Hepatocyte (in vitro differentiated cells): Measurements from ENCODE around the gene CCDC150. TPM values are rescaled to one million over a fixed set of nuclear protein-coding genes. Genes with fewer than 3 reads are reported as not detected.

Experiments used
- DNase-seq: peaks from one replicate; pipeline ENCODE4 v3.0.0-alpha.2; 2016; ENCODE audit warnings: low spot score
- H2AFZ ChIP-seq: fragments of 200-600 bp; sonication (generic); 2 replicates; pipeline ENCODE4 v1.6.0; 2016; ENCODE audit warnings: antibody characterized with exemption, mild to moderate bottlenecking
- H3K27ac ChIP-seq: fragments of 200-600 bp; sonication (generic); 2 replicates; pipeline ENCODE4 v1.5.1; 2016; ENCODE audit warnings: mild to moderate bottlenecking
- H3K27me3 ChIP-seq: fragments of 200-600 bp; sonication (generic); 2 replicates; pipeline ENCODE4 v1.6.1; 2016
- H3K36me3 ChIP-seq: fragments of 200-600 bp; sonication (generic); replicated peaks from 2 replicates; pipeline ENCODE4 v1.5.1; 2016; ENCODE audit warnings: low read depth; ENCODE audit not compliant: insufficient read depth
- H3K4me1 ChIP-seq: fragments of 200-600 bp; sonication (generic); 2 replicates; pipeline ENCODE4 v1.5.1; 2016; ENCODE audit warnings: mild to moderate bottlenecking, moderate library complexity; ENCODE audit not compliant: insufficient read depth
- H3K4me2 ChIP-seq: fragments of 200-600 bp; sonication (generic); 2 replicates; pipeline ENCODE4 v1.6.0; 2016
- H3K4me3 ChIP-seq: fragments of 200-600 bp; sonication (generic); 2 replicates; pipeline ENCODE4 v1.5.1; 2016; ENCODE audit warnings: mild to moderate bottlenecking
- H3K79me2 ChIP-seq: fragments of 200-600 bp; sonication (generic); 2 replicates; pipeline ENCODE4 v1.6.0; 2017; ENCODE audit warnings: mild to moderate bottlenecking
- H3K9me2 ChIP-seq: fragments of 200-600 bp; sonication (generic); replicated peaks from 2 replicates; pipeline ENCODE4 v1.6.0; 2017; ENCODE audit warnings: mild to moderate bottlenecking; ENCODE audit not compliant: insufficient read depth
- H3K9me3 ChIP-seq: fragments of 200-600 bp; sonication (generic); 2 replicates; pipeline ENCODE4 v1.5.1; 2016; ENCODE audit warnings: low read depth, mild to moderate bottlenecking
- H4K20me1 ChIP-seq: fragments of 200-600 bp; sonication (generic); 2 replicates; pipeline ENCODE4 v1.6.0; 2016; ENCODE audit warnings: mild to moderate bottlenecking; ENCODE audit not compliant: insufficient read depth, poor library complexity, severe bottlenecking
- EZH2 ChIP-seq: fragments of 200-600 bp; sonication (generic); IDR thresholded peaks from 2 replicates; pipeline ENCODE4 v1.6.1; 2016; ENCODE audit warnings: antibody characterized with exemption, mild to moderate bottlenecking, borderline replicate concordance
- EZH2phosphoT487 ChIP-seq: fragments of 200-600 bp; sonication (generic); IDR thresholded peaks from one replicate; pipeline ENCODE4 v1.6.1; 2018; ENCODE audit warnings: antibody characterized with exemption, mild to moderate bottlenecking, low read depth, moderate library complexity; ENCODE audit not compliant: unreplicated experiment, severe bottlenecking
- WGBS: methylation state at CpG from one replicate; pipeline ENCODE4 v1.1.6; 2016; ENCODE audit warnings: low lambda C conversion rate; ENCODE audit errors: missing lambda C conversion rate; 5-methylcytosine and 5-hydroxymethylcytosine counted together
- polyA plus RNA-seq: library from polyadenylated mRNA; unstranded; fragments of >200 nt; fragmentation: Nextera tagmentation; extraction: Ambion mirVana; gene quantifications from 2 replicates; pipeline ENCODE4 v1.2.1, GENCODE V29; 2016
- small RNA-seq: library from RNA; depleted of rRNA; stranded (forward); fragments of <200 nt; gene quantifications from one replicate; pipeline ENCODE3, GENCODE V24; 2014
- total RNA-seq: library from RNA; depleted of rRNA; stranded (reverse); fragments of >200 nt; gene quantifications from 2 replicates; pipeline ENCODE4 v1.2.3, GENCODE V29; 2014
- TF ChIP-seq, protein P1 (sequence below): fragments of 200-600 bp; sonication (generic); IDR thresholded peaks from 2 replicates; pipeline ENCODE4 v1.5.1; 2016; ENCODE audit warnings: antibody characterized with exemption, mild to moderate bottlenecking; ENCODE audit not compliant: poor library complexity

CCDC150 gene
- total and polyA plus RNA-seq, 2 experiments from 2014 or later, result 6.2 to 6.6 TPM

DNA sequence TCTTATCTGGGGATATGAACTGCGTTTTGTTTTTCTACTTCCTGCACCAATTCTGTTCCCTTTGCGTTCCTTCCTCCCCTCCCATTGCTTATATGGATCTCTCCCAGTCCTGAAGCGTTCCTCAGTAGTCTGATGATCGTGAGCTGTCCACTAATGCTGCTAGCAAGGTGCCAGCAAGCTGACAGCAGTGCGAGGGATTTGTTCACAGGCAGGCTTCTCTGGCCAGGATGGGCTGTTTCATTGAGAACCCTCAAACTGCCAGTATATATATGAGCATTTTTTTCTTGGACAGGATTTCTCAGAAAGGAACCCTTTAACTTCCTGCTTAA is 119.8 kb downstream of the CCDC150 start:
- Histone ChIP-seq H2AFZ (no peak overlapping the region), H3K4me3 (no peak overlapping the region), H3K9me3 (no peaks in the 10 kb centered on the region), H3K36me3 (no peaks in the 10 kb centered on the region), H3K4me2 (no peak overlapping the region), H3K9me2 (no peaks in the 10 kb centered on the region), H3K27ac (no peak overlapping the region), H3K79me2 (no peaks in the 10 kb centered on the region), H3K27me3 (no peaks in the 10 kb centered on the region), H3K4me1 (no peaks in the 10 kb centered on the region), H4K20me1 (no peaks in the 10 kb centered on the region)
- WGBS, result 87% methylated on average over 5 of the region's 5 CpGs
- TF ChIP-seq, protein P1, sequence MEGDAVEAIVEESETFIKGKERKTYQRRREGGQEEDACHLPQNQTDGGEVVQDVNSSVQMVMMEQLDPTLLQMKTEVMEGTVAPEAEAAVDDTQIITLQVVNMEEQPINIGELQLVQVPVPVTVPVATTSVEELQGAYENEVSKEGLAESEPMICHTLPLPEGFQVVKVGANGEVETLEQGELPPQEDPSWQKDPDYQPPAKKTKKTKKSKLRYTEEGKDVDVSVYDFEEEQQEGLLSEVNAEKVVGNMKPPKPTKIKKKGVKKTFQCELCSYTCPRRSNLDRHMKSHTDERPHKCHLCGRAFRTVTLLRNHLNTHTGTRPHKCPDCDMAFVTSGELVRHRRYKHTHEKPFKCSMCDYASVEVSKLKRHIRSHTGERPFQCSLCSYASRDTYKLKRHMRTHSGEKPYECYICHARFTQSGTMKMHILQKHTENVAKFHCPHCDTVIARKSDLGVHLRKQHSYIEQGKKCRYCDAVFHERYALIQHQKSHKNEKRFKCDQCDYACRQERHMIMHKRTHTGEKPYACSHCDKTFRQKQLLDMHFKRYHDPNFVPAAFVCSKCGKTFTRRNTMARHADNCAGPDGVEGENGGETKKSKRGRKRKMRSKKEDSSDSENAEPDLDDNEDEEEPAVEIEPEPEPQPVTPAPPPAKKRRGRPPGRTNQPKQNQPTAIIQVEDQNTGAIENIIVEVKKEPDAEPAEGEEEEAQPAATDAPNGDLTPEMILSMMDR, result no peak
- no peak for TF ChIP-seq EZH2
- no peak for TF ChIP-seq EZH2phosphoT487
- no peak for DNase-seq

DNA sequence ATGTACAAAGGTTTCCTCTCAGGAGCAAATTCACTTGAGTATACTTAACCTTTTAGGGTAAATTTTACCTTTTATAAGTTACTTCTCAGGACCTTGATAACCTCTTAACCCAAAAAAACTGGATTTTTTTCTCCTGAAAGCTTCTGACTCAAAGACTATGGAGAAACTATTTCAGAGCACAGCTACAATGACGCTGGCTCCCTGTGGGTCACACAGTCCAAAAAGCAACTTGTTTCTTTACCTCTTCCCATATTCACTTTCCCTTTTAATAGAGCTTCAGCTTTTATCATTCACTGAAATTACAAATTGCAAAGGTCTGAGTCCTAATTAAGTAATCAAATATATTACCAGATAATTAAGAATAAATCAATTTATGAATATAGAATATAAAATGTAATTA is 127.6 kb downstream of the CCDC150 start:
- TF ChIP-seq EZH2 (no peak), EZH2phosphoT487 (no peak)
- TF ChIP-seq, protein P1, result no peak
- no peaks in the 10 kb centered on the region for H3K4me1 ChIP-seq
- H3K27me3 ChIP-seq, result no peaks in the 10 kb centered on the region
- H3K9me2 ChIP-seq, result no peaks in the 10 kb centered on the region
- H2AFZ ChIP-seq, result no peak overlapping the region
- WGBS, result 97% methylated on average over 1 of the region's 1 CpG
- no peak for DNase-seq
- H3K9me3 ChIP-seq, result no peaks in the 10 kb centered on the region
- no peaks in the 10 kb centered on the region for H3K36me3 ChIP-seq
- no peak overlapping the region for H3K27ac ChIP-seq
- no peaks in the 10 kb centered on the region for H4K20me1 ChIP-seq
- no peak overlapping the region for H3K4me2 ChIP-seq
- no peaks in the 10 kb centered on the region for H3K79me2 ChIP-seq
- no peak overlapping the region for H3K4me3 ChIP-seq

Small RNA genes within 50 kb of the gene (small RNA-seq; reads per million reads assigned to genes)
- gene RF00424, result not detected

Other genes starting within 250 kb of the CCDC150 start
- 2.4 and 2.6 TPM in 2 replicates for gene HECW2, start 46.2 kb upstream of the CCDC150 start, total RNA-seq
- 0.33 and 1.6 TPM in 2 replicates for gene HECW2, start 46.2 kb upstream of the CCDC150 start, polyA plus RNA-seq
- 34.2 and 36.9 TPM in 2 replicates for gene GTF3C3, start 160.0 kb downstream of the CCDC150 start, total RNA-seq
- gene GTF3C3, start 160.0 kb downstream of the CCDC150 start, polyA plus RNA-seq, result 15.4 and 19.8 TPM in 2 replicates
- gene C2orf66, start 169.6 kb downstream of the CCDC150 start, total RNA-seq, result 0.07 TPM in 1 of 2 replicates, not detected in the other
- gene C2orf66, start 169.6 kb downstream of the CCDC150 start, polyA plus RNA-seq, result 0.47 TPM in 1 of 2 replicates, not detected in the other